DOHH2 (cell line): ENCODE results near the gene CXCL12.

ENCODE experiments used
- H3F3A ChIP-seq: fragments of 200-600 bp; sonication (generic), shearing (Covaris generic); 2 replicates; pipeline ENCODE4 v1.6.0; 2016; ENCODE audit warnings: antibody characterized with exemption, mild to moderate bottlenecking; ENCODE audit not compliant: control insufficient read depth, insufficient read depth
- H3K27ac ChIP-seq: fragments of 200-600 bp; sonication (generic); 2 replicates; pipeline ENCODE4 v1.5.1; 2014; ENCODE audit warnings: low read depth, mild to moderate bottlenecking, low read length, moderate library complexity
- H3K27me3 ChIP-seq: fragments of 200-600 bp; sonication (generic); 2 replicates; pipeline ENCODE4 v1.6.1; 2014; ENCODE audit warnings: mild to moderate bottlenecking, low read length, mixed read lengths; ENCODE audit not compliant: control insufficient read depth
- H3K36me3 ChIP-seq: fragments of 200-600 bp; sonication (generic); 2 replicates; pipeline ENCODE4 v1.6.1; 2014; ENCODE audit warnings: mild to moderate bottlenecking, low read length, moderate library complexity, mixed read lengths; ENCODE audit not compliant: control insufficient read depth
- H3K4me1 ChIP-seq: fragments of 200-600 bp; sonication (generic); 2 replicates; pipeline ENCODE4 v1.6.1; 2014; ENCODE audit warnings: mild to moderate bottlenecking, low read length, mixed read lengths; ENCODE audit not compliant: control insufficient read depth
- H3K4me2 ChIP-seq: fragments of 200-600 bp; sonication (generic); 2 replicates; pipeline ENCODE4 v1.6.0; 2014; ENCODE audit warnings: mild to moderate bottlenecking, low read length, moderate library complexity
- H3K4me3 ChIP-seq: fragments of 200-600 bp; sonication (generic); 2 replicates; pipeline ENCODE4 v1.5.1; 2014; ENCODE audit warnings: mild to moderate bottlenecking, low read length, mixed read lengths
- H3K79me2 ChIP-seq: fragments of 200-600 bp; sonication (generic); 2 replicates; pipeline ENCODE4 v1.6.1; 2014; ENCODE audit warnings: mild to moderate bottlenecking, low read length, mixed read lengths; ENCODE audit not compliant: control insufficient read depth
- H3K9me2 ChIP-seq: fragments of 200-600 bp; sonication (generic); replicated peaks from 2 replicates; pipeline ENCODE4 v1.6.1; 2014; ENCODE audit warnings: mild to moderate bottlenecking, low read length, mixed read lengths; ENCODE audit not compliant: control insufficient read depth
- H3K9me3 ChIP-seq: fragments of 200-600 bp; sonication (generic); 2 replicates; pipeline ENCODE4 v1.6.1; 2014; ENCODE audit warnings: antibody characterized with exemption, low read length, mixed read lengths; ENCODE audit not compliant: control insufficient read depth, insufficient read depth
- H4K20me1 ChIP-seq: fragments of 200-600 bp; sonication (generic); 2 replicates; pipeline ENCODE4 v1.6.0; 2014; ENCODE audit warnings: low read depth, mild to moderate bottlenecking, antibody characterized with exemption, low read length, moderate library complexity; ENCODE audit not compliant: control insufficient read depth, insufficient read depth
- CTCF ChIP-seq: fragments of 200-600 bp; sonication (generic); IDR thresholded peaks from one replicate; pipeline ENCODE4 v1.5.1; 2014; ENCODE audit warnings: antibody characterized with exemption, mild to moderate bottlenecking, low read depth, low read length; ENCODE audit not compliant: poor library complexity, severe bottlenecking
- EZH2phosphoT487 ChIP-seq: fragments of 200-600 bp; sonication (generic); IDR thresholded peaks from 2 replicates; pipeline ENCODE4 v1.6.1; 2017; ENCODE audit warnings: borderline replicate concordance, mild to moderate bottlenecking, antibody characterized with exemption, low read length, moderate library complexity, mixed read lengths

The CXCL12 gene

DNA sequence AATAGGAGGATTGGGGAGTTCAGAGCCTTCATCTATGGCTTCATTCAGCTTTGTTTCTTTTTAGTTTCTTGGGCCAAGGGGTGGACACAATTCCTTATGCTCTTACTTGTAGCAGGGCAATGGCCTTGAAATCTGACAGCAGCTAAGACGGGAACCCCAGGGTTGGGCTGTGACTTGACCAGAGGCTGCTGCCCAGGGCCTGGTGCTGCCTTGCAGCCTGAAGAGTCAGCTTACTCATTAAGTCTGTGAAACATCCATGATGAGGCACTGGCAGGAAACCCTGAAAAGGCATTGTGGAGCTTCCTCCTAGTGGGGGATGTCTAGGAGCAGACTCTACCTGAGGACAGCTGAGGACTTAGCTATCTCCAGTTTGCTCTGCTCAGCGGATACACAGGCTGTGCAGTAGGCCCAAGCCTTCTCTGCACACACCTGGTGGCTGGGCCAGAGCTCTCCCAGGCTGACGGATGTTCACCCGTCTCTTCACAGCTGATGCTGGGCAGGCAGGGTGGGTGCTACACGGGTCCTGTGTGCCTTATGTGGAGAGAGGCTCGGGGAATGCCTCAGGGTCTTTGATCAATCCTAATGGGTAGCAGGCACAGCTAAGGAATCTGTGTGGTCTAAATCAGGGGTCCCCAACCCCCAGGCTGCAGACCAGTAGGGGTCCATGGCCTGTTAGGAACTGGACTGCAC is 17.8 kb downstream of the CXCL12 start:
- Histone ChIP-seq H3K9me2 (no peaks in the 10 kb centered on the region), H3K36me3 (no peaks in the 10 kb centered on the region), H3F3A (no peaks in the 10 kb centered on the region), H3K4me1 (no peaks in the 10 kb centered on the region), H3K4me3 (no peak overlapping the region), H3K4me2 (no peak overlapping the region), H4K20me1 (no peaks in the 10 kb centered on the region), H3K27ac (no peak overlapping the region), H3K9me3 (no peaks in the 10 kb centered on the region), H3K27me3 (no peaks in the 10 kb centered on the region), H3K79me2 (no peaks in the 10 kb centered on the region)
- TF ChIP-seq CTCF, result no peak
- TF ChIP-seq EZH2phosphoT487, result no peak

DNA sequence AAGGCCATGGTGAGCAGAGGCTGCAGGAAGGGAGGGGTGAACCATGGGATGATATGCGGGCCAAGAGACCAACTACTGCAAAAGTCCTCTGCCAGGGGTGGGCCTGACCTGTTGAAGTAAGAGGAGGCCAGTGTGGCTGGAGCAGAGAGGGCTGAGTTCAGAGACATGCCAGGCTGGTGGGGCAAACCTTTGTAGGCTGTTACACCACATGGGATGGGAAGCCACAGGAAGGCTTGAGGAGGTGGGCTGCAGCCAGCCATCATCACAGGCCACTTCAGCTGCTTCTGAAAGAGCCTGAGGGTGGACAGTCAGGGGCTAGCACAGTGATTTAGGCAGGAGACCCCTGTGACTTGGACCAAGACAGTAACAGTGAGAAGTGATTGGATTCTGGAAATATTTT is 20.3 kb downstream of the CXCL12 start:
- no peaks in the 10 kb centered on the region for H3K79me2 ChIP-seq
- H3K9me3 ChIP-seq, result no peaks in the 10 kb centered on the region
- no peaks in the 10 kb centered on the region for H3F3A ChIP-seq
- no peaks in the 10 kb centered on the region for H3K27me3 ChIP-seq
- no peak overlapping the region for H3K4me2 ChIP-seq
- H4K20me1 ChIP-seq, result no peaks in the 10 kb centered on the region
- TF ChIP-seq CTCF, result no peak
- no peak for TF ChIP-seq EZH2phosphoT487
- H3K4me3 ChIP-seq, result no peak overlapping the region
- no peaks in the 10 kb centered on the region for H3K9me2 ChIP-seq
- no peak overlapping the region for H3K27ac ChIP-seq
- H3K36me3 ChIP-seq, result no peaks in the 10 kb centered on the region
- no peaks in the 10 kb centered on the region for H3K4me1 ChIP-seq

GRCh38 chr10:44363716-44364115 is 21.2 kb downstream of the CXCL12 start:
- Histone ChIP-seq H4K20me1 (no peaks in the 10 kb centered on the region), H3K27me3 (no peaks in the 10 kb centered on the region), H3K9me2 (no peaks in the 10 kb centered on the region), H3F3A (no peaks in the 10 kb centered on the region), H3K4me3 (no peak overlapping the region), H3K9me3 (no peaks in the 10 kb centered on the region), H3K4me2 (no peak overlapping the region), H3K27ac (no peak overlapping the region), H3K79me2 (no peaks in the 10 kb centered on the region), H3K36me3 (no peaks in the 10 kb centered on the region), H3K4me1 (no peaks in the 10 kb centered on the region)
- TF ChIP-seq CTCF (no peak), EZH2phosphoT487 (no peak)
